Retinal pigment epithelial cell (primary cell): ENCODE results near the gene CTBP2.

ENCODE experiments used
- DNase-seq: peaks from one replicate; pipeline ENCODE4 v3.0.0-alpha.2; 2010; ENCODE audit warnings: low read depth
- H3K4me3 ChIP-seq: 2 replicates; pipeline ENCODE4 v1.5.1; 2011; ENCODE audit warnings: mild to moderate bottlenecking, low read length, control low read depth, moderate library complexity
- TF ChIP-seq, protein P1 (sequence below): conservative IDR thresholded peaks from 2 replicates; pipeline ENCODE4 v1.5.1; 2011; ENCODE audit warnings: low read depth, low read length, control low read depth, inconsistent platforms

CTBP2 gene

DNA sequence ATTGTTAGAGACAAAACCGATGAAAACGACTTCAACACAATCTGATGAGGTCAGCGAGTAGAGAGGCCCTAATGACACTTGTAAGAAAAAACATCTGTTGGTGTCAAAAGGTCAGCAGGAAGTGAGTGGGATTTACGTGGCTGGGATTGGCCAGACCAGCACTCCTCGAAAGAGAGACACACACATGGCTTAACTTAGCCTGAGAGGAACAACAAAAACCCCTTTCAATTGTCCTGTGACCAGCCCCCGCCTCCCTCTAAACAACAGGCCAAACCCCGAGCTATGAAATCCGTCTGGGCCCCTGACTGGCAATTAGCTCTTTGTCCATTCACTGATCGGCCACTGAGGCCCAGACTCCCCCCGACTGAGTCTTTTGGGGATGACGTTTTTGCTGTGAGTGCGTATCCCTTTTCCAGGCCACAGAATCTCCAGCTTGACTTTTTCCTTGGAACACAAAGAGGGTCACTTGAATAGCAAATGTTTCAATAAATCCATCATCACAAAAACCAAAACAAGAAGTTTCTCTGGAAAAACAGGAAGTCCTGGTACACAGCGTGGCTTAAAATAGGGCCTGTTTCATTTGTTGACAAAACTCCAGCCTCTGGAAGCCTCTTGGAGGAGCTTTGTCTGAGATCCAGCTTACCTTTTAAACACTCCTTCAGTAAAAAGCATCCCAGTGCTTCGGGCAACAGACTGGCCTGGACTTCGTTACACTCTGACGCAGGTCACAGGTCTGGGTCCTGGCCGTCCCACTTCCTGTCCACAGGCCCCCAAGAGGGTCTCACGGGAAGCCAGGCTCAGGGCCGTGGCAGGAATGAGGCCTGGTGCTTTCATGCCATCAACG lies 103.0 kb downstream of the CTBP2 start:
- TF ChIP-seq, protein P1, sequence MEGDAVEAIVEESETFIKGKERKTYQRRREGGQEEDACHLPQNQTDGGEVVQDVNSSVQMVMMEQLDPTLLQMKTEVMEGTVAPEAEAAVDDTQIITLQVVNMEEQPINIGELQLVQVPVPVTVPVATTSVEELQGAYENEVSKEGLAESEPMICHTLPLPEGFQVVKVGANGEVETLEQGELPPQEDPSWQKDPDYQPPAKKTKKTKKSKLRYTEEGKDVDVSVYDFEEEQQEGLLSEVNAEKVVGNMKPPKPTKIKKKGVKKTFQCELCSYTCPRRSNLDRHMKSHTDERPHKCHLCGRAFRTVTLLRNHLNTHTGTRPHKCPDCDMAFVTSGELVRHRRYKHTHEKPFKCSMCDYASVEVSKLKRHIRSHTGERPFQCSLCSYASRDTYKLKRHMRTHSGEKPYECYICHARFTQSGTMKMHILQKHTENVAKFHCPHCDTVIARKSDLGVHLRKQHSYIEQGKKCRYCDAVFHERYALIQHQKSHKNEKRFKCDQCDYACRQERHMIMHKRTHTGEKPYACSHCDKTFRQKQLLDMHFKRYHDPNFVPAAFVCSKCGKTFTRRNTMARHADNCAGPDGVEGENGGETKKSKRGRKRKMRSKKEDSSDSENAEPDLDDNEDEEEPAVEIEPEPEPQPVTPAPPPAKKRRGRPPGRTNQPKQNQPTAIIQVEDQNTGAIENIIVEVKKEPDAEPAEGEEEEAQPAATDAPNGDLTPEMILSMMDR: no peak
- H3K4me3 ChIP-seq: no peak overlapping the region
- peak; percentile 93 for DNase-seq

DNA sequence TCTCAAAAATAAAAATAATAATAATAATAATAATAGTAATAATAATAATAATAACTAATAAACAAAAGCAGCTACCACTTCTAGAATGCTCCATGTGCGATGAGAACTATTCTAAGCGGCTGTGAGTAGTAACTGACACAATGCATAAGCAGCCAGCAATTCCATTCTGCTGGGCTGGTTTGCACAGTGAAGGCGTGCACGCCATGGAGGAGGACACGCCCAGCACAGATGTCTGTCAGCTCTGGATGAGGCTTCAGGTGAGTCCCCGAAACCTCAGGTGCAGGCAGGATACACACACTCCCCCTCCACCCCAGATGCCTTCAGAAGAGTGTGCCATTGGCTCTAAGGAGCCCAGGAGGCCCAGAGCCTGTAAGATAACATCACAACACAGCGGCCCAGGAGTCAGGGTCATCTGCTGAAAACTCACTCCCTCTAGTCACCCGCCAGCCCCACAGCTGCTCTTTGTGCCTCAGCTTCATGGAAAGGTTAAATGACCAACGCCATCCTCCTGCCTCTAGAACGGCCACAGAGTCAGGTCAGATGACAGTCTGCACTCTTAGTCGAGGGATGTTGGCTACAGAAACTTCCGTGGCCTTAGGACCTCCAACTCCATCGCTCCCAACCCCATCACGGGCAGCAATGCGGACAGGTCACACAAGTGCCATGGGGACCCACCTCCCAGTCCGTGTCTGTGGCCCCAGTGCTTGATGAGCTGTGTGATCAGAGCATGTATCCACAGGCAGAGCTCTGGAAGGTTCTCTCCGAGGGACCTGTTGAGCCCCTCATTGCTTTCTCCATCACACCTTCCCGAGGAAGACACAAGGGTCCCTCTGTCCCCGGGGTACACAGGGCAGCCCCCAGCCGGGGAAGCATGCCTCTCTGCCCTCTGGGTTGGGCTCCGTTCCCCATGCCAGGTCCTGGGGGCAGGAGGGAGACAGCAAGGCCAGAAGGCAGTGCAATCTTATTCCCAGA lies 103.9 kb downstream of the CTBP2 start:
- DNase-seq: no peak
- H3K4me3 ChIP-seq: no peak overlapping the region
- TF ChIP-seq, protein P1: no peak

- TF ChIP-seq, protein P1: no peak
- H3K4me3 ChIP-seq: no peak overlapping the region
- no peak for DNase-seq
Observed at GRCh38 chr10:125055446-125055845, 104.9 kb downstream of the CTBP2 start.

DNA sequence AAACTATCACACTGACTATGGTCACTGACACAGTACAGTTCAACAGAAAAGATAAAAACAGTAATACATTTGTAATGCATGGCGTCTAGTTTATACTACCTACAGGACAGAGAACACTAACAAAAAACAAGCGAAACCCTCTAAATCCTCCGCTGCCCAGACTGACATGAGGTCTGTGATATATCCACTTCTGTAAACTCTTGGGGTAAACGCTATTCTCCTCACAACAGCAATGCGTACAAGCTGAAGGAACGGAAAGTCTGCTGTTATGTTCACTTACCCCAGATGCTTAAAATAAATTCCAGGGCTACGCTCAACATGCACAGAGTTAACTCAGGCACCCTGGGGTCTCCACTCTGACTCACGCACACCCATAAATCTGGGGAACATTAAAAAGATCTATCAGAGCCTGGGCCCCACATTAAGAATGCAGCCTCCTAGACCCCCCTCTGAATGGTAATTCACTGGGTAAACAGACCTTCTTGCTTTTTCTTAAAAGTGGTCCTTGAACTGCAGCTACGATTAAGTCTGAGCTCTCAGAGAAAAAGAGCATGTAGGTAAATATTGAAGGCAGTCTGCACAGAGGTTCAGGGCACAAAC lies 105.6 kb downstream of the CTBP2 start:
- no peak for DNase-seq
- TF ChIP-seq, protein P1: no peak
- H3K4me3 ChIP-seq: no peak overlapping the region

DNA sequence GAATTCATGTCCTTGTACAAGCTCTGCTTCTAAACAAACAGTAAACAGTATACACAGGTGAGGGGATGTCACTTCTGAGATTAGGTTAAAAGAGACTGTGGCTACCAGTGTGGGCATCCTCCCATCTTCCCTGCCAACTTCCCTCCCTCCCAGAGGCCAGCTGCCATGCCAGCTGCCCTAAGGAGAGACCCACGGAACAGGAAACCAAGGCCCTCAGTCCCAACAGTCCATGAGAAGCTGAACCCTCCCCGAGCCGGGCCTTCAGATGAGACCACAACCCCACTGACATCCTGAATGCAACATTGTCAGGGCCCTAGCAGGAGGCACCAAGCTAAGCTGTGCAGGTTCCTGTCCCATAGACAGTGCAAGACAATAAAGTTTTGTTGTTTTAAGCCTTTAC lies 106.1 kb downstream of the CTBP2 start:
- no peak for DNase-seq
- H3K4me3 ChIP-seq: no peak overlapping the region
- TF ChIP-seq, protein P1: no peak

DNA sequence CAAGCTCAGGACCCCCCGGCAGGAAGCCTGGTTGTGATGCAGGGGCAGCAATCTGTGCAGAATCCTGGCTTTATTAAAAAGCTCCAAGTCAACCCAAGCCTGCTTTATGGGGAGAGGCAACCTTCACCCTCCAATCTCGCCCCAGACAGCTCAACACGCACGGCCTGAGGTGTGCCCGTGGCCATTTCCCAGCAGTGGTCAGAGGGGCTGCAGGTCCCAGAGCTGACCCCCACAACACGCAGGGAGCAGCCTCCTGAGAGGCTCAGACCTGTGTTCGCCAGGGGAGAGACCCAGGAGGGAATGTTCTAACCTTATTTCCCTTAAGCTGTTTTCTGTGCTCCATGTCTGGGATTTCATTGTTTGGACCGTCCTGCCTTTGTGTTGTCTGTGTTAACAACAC lies 108.2 kb downstream of the CTBP2 start:
- TF ChIP-seq, protein P1: no peak
- no peak for DNase-seq
- no peak overlapping the region for H3K4me3 ChIP-seq
